B cell (primary cell): ENCODE data around the gene CELA1.

ENCODE experiments used
- EZH2 ChIP-seq: IDR thresholded peaks from 2 replicates; pipeline ENCODE4 v1.6.1; 2012; ENCODE audit warnings: borderline replicate concordance, low read depth, mild to moderate bottlenecking, moderate library complexity, low read length; ENCODE audit not compliant: insufficient read depth, poor library complexity, severe bottlenecking
- TF ChIP-seq, protein P1 (sequence below): fragments of 200-600 bp; IDR thresholded peaks from one replicate; pipeline ENCODE4 v1.8.0; 2022; ENCODE audit warnings: antibody characterized with exemption, mild to moderate bottlenecking

DNA sequence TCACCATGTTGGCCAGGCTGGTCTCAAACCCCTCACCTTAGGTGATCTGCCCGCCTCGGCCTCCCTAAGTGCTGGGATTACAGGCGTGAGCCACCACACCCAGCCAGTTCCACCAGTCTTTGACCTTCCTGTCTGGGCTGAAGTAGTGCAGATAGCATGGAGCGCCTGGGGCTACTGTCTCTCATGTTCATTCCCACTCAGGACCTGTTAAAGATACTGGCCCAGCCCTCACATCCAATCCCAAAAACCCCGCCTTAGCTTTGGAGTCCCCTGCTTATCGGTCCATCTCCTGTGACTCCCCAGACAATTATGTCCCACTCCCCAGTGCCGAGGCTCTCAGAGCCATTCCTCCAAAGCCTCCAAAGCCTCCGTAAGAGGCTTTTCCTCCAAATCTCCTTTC, 12.0 kb upstream of the CELA1 start:
- TF ChIP-seq, protein P1, sequence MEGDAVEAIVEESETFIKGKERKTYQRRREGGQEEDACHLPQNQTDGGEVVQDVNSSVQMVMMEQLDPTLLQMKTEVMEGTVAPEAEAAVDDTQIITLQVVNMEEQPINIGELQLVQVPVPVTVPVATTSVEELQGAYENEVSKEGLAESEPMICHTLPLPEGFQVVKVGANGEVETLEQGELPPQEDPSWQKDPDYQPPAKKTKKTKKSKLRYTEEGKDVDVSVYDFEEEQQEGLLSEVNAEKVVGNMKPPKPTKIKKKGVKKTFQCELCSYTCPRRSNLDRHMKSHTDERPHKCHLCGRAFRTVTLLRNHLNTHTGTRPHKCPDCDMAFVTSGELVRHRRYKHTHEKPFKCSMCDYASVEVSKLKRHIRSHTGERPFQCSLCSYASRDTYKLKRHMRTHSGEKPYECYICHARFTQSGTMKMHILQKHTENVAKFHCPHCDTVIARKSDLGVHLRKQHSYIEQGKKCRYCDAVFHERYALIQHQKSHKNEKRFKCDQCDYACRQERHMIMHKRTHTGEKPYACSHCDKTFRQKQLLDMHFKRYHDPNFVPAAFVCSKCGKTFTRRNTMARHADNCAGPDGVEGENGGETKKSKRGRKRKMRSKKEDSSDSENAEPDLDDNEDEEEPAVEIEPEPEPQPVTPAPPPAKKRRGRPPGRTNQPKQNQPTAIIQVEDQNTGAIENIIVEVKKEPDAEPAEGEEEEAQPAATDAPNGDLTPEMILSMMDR, result no peak
- TF ChIP-seq EZH2, result no peak
